Hepatocyte (in vitro differentiated cells): ENCODE data around the gene CMIP.

ENCODE experiments used
- CTCF ChIP-seq: fragments of 200-600 bp; sonication (generic); IDR thresholded peaks from 2 replicates; pipeline ENCODE4 v1.5.1; 2016; ENCODE audit warnings: antibody characterized with exemption, mild to moderate bottlenecking; ENCODE audit not compliant: poor library complexity
- EZH2 ChIP-seq: fragments of 200-600 bp; sonication (generic); IDR thresholded peaks from 2 replicates; pipeline ENCODE4 v1.6.1; 2016; ENCODE audit warnings: antibody characterized with exemption, mild to moderate bottlenecking, borderline replicate concordance
- EZH2phosphoT487 ChIP-seq: fragments of 200-600 bp; sonication (generic); IDR thresholded peaks from one replicate; pipeline ENCODE4 v1.6.1; 2018; ENCODE audit warnings: antibody characterized with exemption, mild to moderate bottlenecking, low read depth, moderate library complexity; ENCODE audit not compliant: unreplicated experiment, severe bottlenecking

DNA sequence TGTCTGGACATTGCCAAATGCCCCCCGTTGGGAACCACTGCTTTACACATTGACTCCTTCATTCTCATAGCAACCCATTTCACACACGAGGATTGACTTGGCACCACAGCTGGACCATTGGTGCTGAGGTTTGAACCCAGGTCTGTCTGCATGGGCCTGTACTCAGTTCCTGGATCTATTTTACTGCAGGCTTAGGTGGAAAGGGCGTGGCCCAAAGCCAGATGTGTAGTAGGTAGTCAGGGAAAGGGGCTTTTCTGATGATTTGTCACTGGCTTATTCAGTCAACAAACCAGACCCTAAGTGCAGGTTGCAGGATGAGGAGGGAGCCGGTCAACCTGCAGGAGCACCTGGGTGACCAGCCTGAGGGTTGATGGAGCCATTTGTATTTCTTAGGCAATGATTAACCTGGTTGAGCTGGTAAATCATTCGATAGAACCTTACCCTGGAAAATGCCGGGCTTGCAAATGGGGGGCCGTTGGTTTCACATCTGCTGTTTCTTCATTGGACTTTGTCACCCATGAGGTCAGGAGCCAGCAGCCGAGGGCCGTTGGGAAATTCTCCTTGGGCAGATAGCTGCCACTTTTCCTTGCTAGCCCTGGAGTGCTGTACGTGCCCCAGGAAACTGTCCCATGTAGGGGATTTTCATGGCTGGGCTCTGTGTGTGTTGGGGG is 104.4 kb downstream of the CMIP start:
- no peak for TF ChIP-seq CTCF
- no peak for TF ChIP-seq EZH2
- no peak for TF ChIP-seq EZH2phosphoT487
